ENCODE measurements around the gene RNF141. TPM values are rescaled to one million over a fixed set of nuclear protein-coding genes. Genes with fewer than 3 reads are reported as not detected.

Gene RNF141
- total and polyA plus RNA-seq, 10 of the 15 experiments (the other 5 are each of a cell fraction or from before 2014, with no cell fraction given) = 7.6 to 36.8 (median 13.6) TPM

DNA sequence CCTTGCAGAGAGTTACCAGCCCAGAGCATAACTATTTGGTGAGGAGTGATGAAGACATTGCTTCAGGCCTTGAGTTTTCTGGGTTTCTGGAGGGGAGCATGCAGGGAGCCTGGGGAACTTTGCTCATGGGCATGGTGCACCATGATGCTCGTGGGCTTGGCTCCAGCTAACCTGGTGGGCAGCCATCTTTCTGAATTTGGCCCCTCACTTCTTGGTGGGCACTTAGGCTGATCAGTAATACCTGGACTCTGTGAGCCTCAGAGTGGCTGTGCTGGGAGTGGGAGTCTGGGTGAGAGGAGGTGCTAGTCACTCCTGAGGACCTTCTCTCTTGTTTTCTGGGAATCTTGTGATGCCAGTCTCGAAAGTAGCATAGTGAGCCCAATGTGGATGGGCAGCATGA is 55.3 kb downstream of the RNF141 start (continued):
- TF ChIP-seq, protein P1, sequence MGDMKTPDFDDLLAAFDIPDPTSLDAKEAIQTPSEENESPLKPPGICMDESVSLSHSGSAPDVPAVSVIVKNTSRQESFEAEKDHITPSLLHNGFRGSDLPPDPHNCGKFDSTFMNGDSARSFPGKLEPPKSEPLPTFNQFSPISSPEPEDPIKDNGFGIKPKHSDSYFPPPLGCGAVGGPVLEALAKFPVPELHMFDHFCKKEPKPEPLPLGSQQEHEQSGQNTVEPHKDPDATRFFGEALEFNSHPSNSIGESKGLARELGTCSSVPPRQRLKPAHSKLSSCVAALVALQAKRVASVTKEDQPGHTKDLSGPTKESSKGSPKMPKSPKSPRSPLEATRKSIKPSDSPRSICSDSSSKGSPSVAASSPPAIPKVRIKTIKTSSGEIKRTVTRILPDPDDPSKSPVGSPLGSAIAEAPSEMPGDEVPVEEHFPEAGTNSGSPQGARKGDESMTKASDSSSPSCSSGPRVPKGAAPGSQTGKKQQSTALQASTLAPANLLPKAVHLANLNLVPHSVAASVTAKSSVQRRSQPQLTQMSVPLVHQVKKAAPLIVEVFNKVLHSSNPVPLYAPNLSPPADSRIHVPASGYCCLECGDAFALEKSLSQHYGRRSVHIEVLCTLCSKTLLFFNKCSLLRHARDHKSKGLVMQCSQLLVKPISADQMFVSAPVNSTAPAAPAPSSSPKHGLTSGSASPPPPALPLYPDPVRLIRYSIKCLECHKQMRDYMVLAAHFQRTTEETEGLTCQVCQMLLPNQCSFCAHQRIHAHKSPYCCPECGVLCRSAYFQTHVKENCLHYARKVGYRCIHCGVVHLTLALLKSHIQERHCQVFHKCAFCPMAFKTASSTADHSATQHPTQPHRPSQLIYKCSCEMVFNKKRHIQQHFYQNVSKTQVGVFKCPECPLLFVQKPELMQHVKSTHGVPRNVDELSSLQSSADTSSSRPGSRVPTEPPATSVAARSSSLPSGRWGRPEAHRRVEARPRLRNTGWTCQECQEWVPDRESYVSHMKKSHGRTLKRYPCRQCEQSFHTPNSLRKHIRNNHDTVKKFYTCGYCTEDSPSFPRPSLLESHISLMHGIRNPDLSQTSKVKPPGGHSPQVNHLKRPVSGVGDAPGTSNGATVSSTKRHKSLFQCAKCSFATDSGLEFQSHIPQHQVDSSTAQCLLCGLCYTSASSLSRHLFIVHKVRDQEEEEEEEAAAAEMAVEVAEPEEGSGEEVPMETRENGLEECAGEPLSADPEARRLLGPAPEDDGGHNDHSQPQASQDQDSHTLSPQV (IDR thresholded peaks at IDR 0.05) = no peak
- no peak for TF ChIP-seq KLF5 (IDR thresholded peaks at IDR 0.05; ENCODE audit: partially characterized antibody)

DNA sequence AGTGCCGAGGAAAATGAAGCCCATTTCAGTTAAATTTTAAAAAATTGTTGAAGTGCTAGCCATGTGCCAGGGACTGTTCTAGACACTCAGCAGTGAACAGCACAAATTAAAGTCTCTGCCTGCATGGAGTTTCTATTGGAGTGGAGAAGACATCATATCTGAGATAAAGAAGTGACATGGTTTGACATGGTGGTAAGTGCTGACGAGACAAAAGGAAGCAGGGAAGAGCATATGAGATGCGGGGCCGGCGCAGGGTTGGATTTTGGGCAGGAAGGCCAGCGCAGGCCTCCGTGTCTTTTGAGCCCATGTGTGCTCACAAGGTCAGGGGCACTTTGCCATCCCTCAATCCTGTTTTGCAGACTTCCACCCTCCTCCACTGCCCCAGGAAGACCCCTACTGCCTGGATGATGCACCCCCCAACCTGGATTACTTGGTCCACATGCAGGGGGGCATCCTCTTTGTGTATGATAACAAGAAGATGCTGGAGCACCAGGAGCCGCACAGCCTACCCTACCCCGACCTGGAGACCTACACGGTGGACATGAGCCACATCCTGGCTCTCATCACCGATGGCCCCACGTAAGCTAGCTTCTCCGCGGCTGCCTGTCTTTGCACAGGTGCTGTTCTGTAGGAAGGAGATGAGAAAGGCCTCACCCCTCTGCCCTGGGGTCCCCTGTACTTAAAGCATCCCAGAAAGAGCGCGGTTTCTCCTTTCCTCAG is 56.4 kb downstream of the RNF141 start:
- H3K4me2 ChIP-seq (ENCODE audit: control insufficient read depth, insufficient read depth) = no peak overlapping the region
- BruUV-seq (replicated peaks) = no TSS peak
- peaks cover 0 to 3% of the 10 kb centered on the region in 2 experiments; a peak in 3 of 4 replicates for H3K36me3 ChIP-seq (ENCODE audit: control insufficient read depth in 2 of 2, insufficient read depth in 2 of 2, low read length in 1 of 2)
- ChIA-PET SMC1A (ENCODE audit: uncharacterized antibody, unreplicated experiment) (no interaction called here), CTCF (no interaction called here), RAD21 (ENCODE audit: unreplicated experiment) (no interaction called here), POLR2A (no interaction called here)
- no peak overlapping the region for H3K4me3 ChIP-seq
- no peaks in the 10 kb centered on the region for H3K9me3 ChIP-seq (replicated peaks; ENCODE audit: control insufficient read depth, insufficient read depth, low read length)
- in situ Hi-C loops (cut with MboI) = no loop called here
- intact Hi-C loops (cut with micrococcal nuclease; ENCODE audit: unreplicated experiment) = no loop called here
- WGBS (ENCODE audit: insufficient coverage, insufficient replicate concordance, low lambda C conversion rate, missing lambda C conversion rate) = 82% methylated on average over 15 of the region's 16 CpGs
- H3K9ac ChIP-seq (ENCODE audit: control insufficient read depth, insufficient read depth, low read length) = no peak overlapping the region
- H3K27ac ChIP-seq (ENCODE audit: control insufficient read depth, insufficient read depth) = no peak overlapping the region
- H3K4me1 ChIP-seq (ENCODE audit: control insufficient read depth, insufficient read depth, low read length) = peaks cover 14% of the 10 kb centered on the region
- H3K27me3 ChIP-seq (replicated peaks in 1 of 2; ENCODE audit: control insufficient read depth in 2 of 2, insufficient read depth in 2 of 2, low read length in 1 of 2) = no peaks in the 10 kb centered on the region
- no peak overlapping the region for H2AFZ ChIP-seq (ENCODE audit: control insufficient read depth, low read depth, low read length)
- no peaks in the 10 kb centered on the region for H3K79me2 ChIP-seq (ENCODE audit: control insufficient read depth, insufficient read depth, low read length)
- no peaks in the 10 kb centered on the region for H4K20me1 ChIP-seq (ENCODE audit: control insufficient read depth, insufficient read depth)
- DNase-seq (ENCODE audit: low read depth, low spot score) (no peak), FAIRE-seq (no peak), ATAC-seq (no peak)
- TF ChIP-seq KLF5 (IDR thresholded peaks at IDR 0.05; ENCODE audit: partially characterized antibody) (no peak), TCF7 (IDR thresholded peaks at IDR 0.05; ENCODE audit: borderline replicate concordance) (no peak), BRCA1 (IDR thresholded peaks at IDR 0.05; ENCODE audit: low read depth, low read length) (no peak), GATAD2B (conservative IDR thresholded peaks at IDR 0.05; ENCODE audit: low read depth) (no peak), CREM (IDR thresholded peaks at IDR 0.05; ENCODE audit: low read depth) (no peak), FOXM1 (IDR thresholded peaks at IDR 0.05; ENCODE audit: low read depth, low read length) (no peak)
- TF ChIP-seq, protein P1 (IDR thresholded peaks at IDR 0.05) = no peak
- TF ChIP-seq, protein P2, sequence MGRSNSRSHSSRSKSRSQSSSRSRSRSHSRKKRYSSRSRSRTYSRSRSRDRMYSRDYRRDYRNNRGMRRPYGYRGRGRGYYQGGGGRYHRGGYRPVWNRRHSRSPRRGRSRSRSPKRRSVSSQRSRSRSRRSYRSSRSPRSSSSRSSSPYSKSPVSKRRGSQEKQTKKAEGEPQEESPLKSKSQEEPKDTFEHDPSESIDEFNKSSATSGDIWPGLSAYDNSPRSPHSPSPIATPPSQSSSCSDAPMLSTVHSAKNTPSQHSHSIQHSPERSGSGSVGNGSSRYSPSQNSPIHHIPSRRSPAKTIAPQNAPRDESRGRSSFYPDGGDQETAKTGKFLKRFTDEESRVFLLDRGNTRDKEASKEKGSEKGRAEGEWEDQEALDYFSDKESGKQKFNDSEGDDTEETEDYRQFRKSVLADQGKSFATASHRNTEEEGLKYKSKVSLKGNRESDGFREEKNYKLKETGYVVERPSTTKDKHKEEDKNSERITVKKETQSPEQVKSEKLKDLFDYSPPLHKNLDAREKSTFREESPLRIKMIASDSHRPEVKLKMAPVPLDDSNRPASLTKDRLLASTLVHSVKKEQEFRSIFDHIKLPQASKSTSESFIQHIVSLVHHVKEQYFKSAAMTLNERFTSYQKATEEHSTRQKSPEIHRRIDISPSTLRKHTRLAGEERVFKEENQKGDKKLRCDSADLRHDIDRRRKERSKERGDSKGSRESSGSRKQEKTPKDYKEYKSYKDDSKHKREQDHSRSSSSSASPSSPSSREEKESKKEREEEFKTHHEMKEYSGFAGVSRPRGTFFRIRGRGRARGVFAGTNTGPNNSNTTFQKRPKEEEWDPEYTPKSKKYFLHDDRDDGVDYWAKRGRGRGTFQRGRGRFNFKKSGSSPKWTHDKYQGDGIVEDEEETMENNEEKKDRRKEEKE (IDR thresholded peaks at IDR 0.05) = no peak

All from GM12878 (cell line).